AG04449 (cell line): Measurements from ENCODE around the gene MLN.

Experiments
- CTCF ChIA-PET: fragments of 350-600 bp; formaldehyde crosslinking; extraction: SDS; loops from one replicate; lab custom pipeline; 2021; ENCODE audit warnings: antibody characterized with exemption; lab: Yijun Ruan, JAX
- POLR2A ChIA-PET: fragments of 400-600, 350-600 bp; formaldehyde crosslinking; extraction: SDS; loops from one replicate; lab custom pipeline; 2020; ENCODE audit warnings: antibody characterized with exemption, inconsistent platforms; lab: Yijun Ruan, JAX
- DNase-seq: peaks from one replicate; pipeline ENCODE4 v3.0.0-alpha.2; 2010; ENCODE audit warnings: low read depth, low spot score
- H3K4me3 ChIP-seq: 2 replicates; pipeline ENCODE4 v1.5.1; 2011; ENCODE audit warnings: low read depth, mild to moderate bottlenecking, control low read depth, low read length
- CTCF ChIP-seq: IDR thresholded peaks from one replicate; pipeline ENCODE4 v1.5.1; 2011; ENCODE audit warnings: mild to moderate bottlenecking, moderate library complexity, low read length, control low read depth, inconsistent platforms; ENCODE audit not compliant: insufficient read depth; ENCODE audit errors: missing control alignments

The MLN gene

DNA sequence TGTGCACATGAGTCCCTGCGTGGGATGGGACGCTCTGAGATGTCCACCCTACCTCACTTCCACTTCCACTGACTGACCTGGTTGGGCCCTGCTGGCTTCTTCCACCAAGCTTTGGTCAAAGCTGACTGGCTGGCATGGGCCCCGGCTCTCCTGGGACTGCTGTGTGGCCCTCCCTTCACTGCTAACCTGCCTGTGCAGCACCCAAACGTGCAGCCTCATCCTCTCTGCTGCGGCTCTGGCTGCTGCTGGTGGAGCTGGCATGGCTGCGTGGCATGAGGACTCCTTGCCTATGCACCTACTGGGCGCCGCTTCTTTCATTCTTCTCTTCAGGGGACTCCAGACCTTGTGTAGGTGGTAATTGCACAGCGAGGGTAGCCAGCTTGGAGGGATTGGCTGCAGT lies 38.4 kb downstream of the MLN start:
- TF ChIP-seq CTCF = no peak
- no peak overlapping the region for H3K4me3 ChIP-seq
- POLR2A ChIA-PET = no interaction called here
- CTCF ChIA-PET = interaction anchor here (4.6 to 23.3 kb wide), 3 partner anchors 18 to 179 kb away, joined by 41 to 584 read pairs (median 231); partner anchors contain the start of genes IP6K3 and LEMD2
- no peak for DNase-seq

DNA sequence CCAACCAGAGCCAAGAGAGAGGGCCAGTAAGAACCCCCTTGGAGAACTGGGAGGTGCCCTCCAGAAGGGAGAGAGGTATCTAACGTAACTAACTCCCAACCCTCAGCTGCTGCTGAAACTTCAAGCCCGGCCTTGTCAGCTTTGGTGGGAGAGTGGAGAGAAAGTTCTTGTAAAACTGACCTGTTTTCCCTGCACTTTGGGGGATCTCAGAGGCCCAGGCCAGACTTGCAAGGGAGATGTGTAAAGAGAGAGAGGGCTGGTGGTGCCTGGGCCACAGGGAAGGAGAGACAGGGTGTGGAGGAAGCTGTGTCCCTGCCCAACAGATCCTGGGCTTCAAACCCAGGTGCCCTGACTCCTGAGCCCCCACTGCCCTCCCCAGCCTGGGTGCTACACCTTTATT lies 39.8 kb downstream of the MLN start:
- no peak for DNase-seq
- H3K4me3 ChIP-seq = no peak overlapping the region
- CTCF ChIA-PET = interaction anchor here (0.6 to 23.3 kb wide), 9 partner anchors 15 to 264 kb away, joined by 3 to 584 read pairs (median 3); partner anchors contain the start of gene IP6K3
- no peak for TF ChIP-seq CTCF
- POLR2A ChIA-PET = no interaction called here

DNA sequence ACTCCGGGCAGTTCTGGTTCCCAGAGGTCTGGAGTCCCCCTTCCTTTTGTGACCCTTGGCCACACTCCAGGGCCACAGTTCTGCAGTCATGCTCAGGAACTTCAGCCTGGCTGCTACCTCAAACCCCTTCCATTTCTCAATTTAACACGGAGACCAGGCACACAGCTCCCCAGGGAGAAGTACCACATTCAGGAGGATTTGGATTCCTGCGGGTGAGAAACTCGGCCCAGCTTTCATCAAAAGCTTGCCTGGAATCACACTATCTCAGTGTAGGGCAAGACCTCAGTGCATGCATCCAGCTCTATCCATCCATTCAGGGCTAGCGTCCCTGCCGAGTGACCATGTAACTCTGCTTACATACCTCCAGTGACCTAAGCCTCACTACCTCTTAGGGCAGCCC lies 40.3 kb downstream of the MLN start:
- ChIA-PET POLR2A (no interaction called here), CTCF (interaction anchor here (1.0 to 23.3 kb wide), 10 partner anchors 8 to 184 kb away, joined by 3 to 584 read pairs (median 4); partner anchors contain the start of gene IP6K3)
- no peak overlapping the region for H3K4me3 ChIP-seq
- no peak for TF ChIP-seq CTCF
- DNase-seq = no peak

- TF ChIP-seq CTCF = no peak
- ChIA-PET POLR2A (interaction anchor here (1.3 kb wide), 1 partner anchor 12 kb away, joined by 4 read pairs; no protein-coding TSS in a partner anchor), CTCF (interaction anchor here (0.8 to 23.3 kb wide), 14 partner anchors 9 to 393 kb away, joined by 3 to 584 read pairs (median 6); partner anchors contain the start of genes IP6K3 and UQCC2)
- H3K4me3 ChIP-seq = no peak overlapping the region
- DNase-seq = no peak
Measured at GRCh38 chr6:33762713-33763112, 41.1 kb downstream of the MLN start.

DNA sequence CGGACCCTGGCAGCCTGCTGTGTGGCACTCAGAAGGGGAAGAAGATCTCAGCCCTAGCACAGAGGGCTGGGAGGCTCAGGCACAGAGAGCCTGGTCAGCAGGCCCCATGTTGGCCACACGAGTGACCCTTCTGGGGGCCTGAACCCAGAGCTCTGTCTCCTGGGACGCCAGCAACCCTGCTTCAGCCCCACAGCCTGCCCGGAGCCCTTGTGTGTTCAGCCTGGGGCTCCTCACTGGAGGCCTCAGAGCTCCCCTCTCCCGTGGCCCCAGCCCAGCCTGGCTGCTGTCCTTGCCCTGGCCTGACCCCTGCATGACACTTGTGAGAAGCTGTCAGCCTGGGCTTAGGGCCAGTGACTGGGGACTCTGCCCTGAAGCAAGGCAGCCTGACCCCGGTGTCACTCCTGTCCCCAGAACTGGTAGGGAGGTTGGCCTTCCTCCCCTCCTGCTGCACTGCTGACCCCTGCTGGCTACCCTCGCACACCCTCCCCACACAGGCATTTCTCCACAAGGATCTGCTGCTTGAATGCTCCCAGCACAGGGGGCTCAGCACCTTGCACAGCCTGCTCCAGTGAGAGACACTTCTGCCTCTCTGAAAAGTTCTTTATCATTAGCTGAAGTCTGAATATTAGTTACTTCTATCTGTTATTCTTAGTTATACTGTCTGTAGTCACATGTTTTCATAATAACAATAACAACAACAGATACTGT lies 41.7 kb downstream of the MLN start:
- peak; percentile 70 for TF ChIP-seq CTCF
- no peak overlapping the region for H3K4me3 ChIP-seq
- ChIA-PET CTCF (interaction anchor here (0.7 to 23.3 kb wide), 20 partner anchors 8 to 394 kb away, joined by 3 to 584 read pairs (median 4); partner anchors contain the start of genes BAK1, IP6K3 and UQCC2), POLR2A (interaction anchor here (1.3 kb wide), 1 partner anchor 11 kb away, joined by 4 read pairs; no protein-coding TSS in a partner anchor)
- DNase-seq = no peak

DNA sequence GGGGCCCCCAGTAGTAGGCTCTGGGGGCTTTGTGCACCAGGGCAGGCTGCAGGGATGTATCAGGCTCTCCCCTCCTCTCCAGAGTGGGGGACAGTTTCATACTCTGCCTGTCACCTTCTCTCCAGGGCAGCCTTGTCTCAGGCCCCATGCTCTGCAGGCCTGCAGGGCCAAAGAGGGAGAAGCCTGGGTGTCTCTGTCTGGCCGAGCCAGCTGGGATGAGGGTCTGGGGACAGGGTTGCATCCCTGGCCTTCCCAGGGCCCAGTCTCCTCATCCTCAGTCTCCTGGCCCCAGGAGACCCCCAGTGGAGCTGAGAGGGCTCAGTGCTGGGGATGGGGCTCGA lies 42.3 kb downstream of the MLN start:
- no peak for TF ChIP-seq CTCF
- no peak for DNase-seq
- CTCF ChIA-PET = interaction anchor here (0.7 to 23.3 kb wide), 20 partner anchors 8 to 394 kb away, joined by 3 to 584 read pairs (median 4); partner anchors contain the start of genes BAK1, IP6K3 and UQCC2
- POLR2A ChIA-PET = interaction anchor here (1.3 kb wide), 1 partner anchor 10 kb away, joined by 4 read pairs; no protein-coding TSS in a partner anchor
- H3K4me3 ChIP-seq = no peak overlapping the region
